ENCODE measurements around the gene KIAA1328. TPM values are rescaled to one million over a fixed set of nuclear protein-coding genes. Genes with fewer than 3 reads are reported as not detected.
A peak's percentile ranks its signal among the peaks of the same experiment; 100 is the strongest.

KIAA1328 gene
- total and polyA plus RNA-seq, 4 donors = 9.0 to 22.3 (median 13.9) TPM

GRCh38 chr18:37238282-37239108, 409.6 kb downstream of the KIAA1328 start:
- no peaks in the 10 kb centered on the region for H3K4me1 ChIP-seq (ENCODE audit: control insufficient read depth, insufficient read depth, low read length)
- no peaks in the 10 kb centered on the region for H3K9me3 ChIP-seq (ENCODE audit: control insufficient read depth, insufficient read depth, low read length)
- H3K27me3 ChIP-seq (ENCODE audit: control insufficient read depth, insufficient read depth, low read length) = no peaks in the 10 kb centered on the region
- 89% methylated on average over 5 of the region's 6 CpGs for WGBS (ENCODE audit: insufficient coverage)
- H3K27ac ChIP-seq (ENCODE audit: low read depth, low read length) = no peak overlapping the region
- no peak overlapping the region for H3K4me3 ChIP-seq (ENCODE audit: low read depth, low read length)
- no peak for DNase-seq (ENCODE audit: low read depth in 4 of 6, low spot score in 6 of 6)
- H3K36me3 ChIP-seq (ENCODE audit: control insufficient read depth, insufficient read depth, low read length) = peaks cover 5% of the 10 kb centered on the region

GRCh38 chr18:37242091-37242490, 413.2 kb downstream of the KIAA1328 start:
- Histone ChIP-seq H3K27me3 (ENCODE audit: control insufficient read depth, insufficient read depth, low read length) (no peaks in the 10 kb centered on the region), H3K4me1 (ENCODE audit: control insufficient read depth, insufficient read depth, low read length) (no peaks in the 10 kb centered on the region), H3K36me3 (ENCODE audit: control insufficient read depth, insufficient read depth, low read length) (peaks cover 8% of the 10 kb centered on the region), H3K27ac (ENCODE audit: low read depth, low read length) (no peak overlapping the region), H3K4me3 (ENCODE audit: low read depth, low read length) (no peak overlapping the region), H3K9me3 (ENCODE audit: control insufficient read depth, insufficient read depth, low read length) (no peaks in the 10 kb centered on the region)
- no peak for DNase-seq (ENCODE audit: low read depth in 4 of 6, low spot score in 6 of 6)
- 59% methylated on average over 4 of the region's 6 CpGs for WGBS (ENCODE audit: insufficient coverage)

GRCh38 chr18:37242826-37243560, 414.1 kb downstream of the KIAA1328 start:
- H3K27me3 ChIP-seq (ENCODE audit: control insufficient read depth, insufficient read depth, low read length) = no peaks in the 10 kb centered on the region
- DNase-seq (ENCODE audit: low read depth in 4 of 6, low spot score in 6 of 6) = no peak
- peaks cover 11% of the 10 kb centered on the region for H3K36me3 ChIP-seq (ENCODE audit: control insufficient read depth, insufficient read depth, low read length)
- H3K4me3 ChIP-seq (ENCODE audit: low read depth, low read length) = no peak overlapping the region
- no peak overlapping the region for H3K27ac ChIP-seq (ENCODE audit: low read depth, low read length)
- no peaks in the 10 kb centered on the region for H3K9me3 ChIP-seq (ENCODE audit: control insufficient read depth, insufficient read depth, low read length)
- H3K4me1 ChIP-seq (ENCODE audit: control insufficient read depth, insufficient read depth, low read length) = no peaks in the 10 kb centered on the region
- WGBS (ENCODE audit: insufficient coverage) = 71% methylated on average over 3 of the region's 4 CpGs

GRCh38 chr18:37243741-37244140, 414.8 kb downstream of the KIAA1328 start:
- DNase-seq (ENCODE audit: low read depth in 4 of 6, low spot score in 6 of 6) = peak in 2 of 6 donors; percentile 24 to 25
- Histone ChIP-seq H3K36me3 (ENCODE audit: control insufficient read depth, insufficient read depth, low read length) (peaks cover 16% of the 10 kb centered on the region), H3K9me3 (ENCODE audit: control insufficient read depth, insufficient read depth, low read length) (no peaks in the 10 kb centered on the region), H3K4me1 (ENCODE audit: control insufficient read depth, insufficient read depth, low read length) (no peaks in the 10 kb centered on the region), H3K27me3 (ENCODE audit: control insufficient read depth, insufficient read depth, low read length) (no peaks in the 10 kb centered on the region), H3K4me3 (ENCODE audit: low read depth, low read length) (no peak overlapping the region), H3K27ac (ENCODE audit: low read depth, low read length) (no peak overlapping the region)
- WGBS (ENCODE audit: insufficient coverage) = 8% methylated on average over 27 of the region's 36 CpGs

GRCh38 chr18:37244618-37245017, 415.7 kb downstream of the KIAA1328 start:
- Histone ChIP-seq H3K4me3 (ENCODE audit: low read depth, low read length) (no peak overlapping the region), H3K27me3 (ENCODE audit: control insufficient read depth, insufficient read depth, low read length) (no peaks in the 10 kb centered on the region), H3K27ac (ENCODE audit: low read depth, low read length) (no peak overlapping the region), H3K36me3 (ENCODE audit: control insufficient read depth, insufficient read depth, low read length) (peaks cover 24% of the 10 kb centered on the region), H3K4me1 (ENCODE audit: control insufficient read depth, insufficient read depth, low read length) (no peaks in the 10 kb centered on the region), H3K9me3 (ENCODE audit: control insufficient read depth, insufficient read depth, low read length) (no peaks in the 10 kb centered on the region)
- WGBS (ENCODE audit: insufficient coverage) = 100% methylated on average over 2 of the region's 13 CpGs
- DNase-seq (ENCODE audit: low read depth in 4 of 6, low spot score in 6 of 6) = no peak

GRCh38 chr18:37246779-37247340, 417.9 kb downstream of the KIAA1328 start:
- no peaks in the 10 kb centered on the region for H3K27me3 ChIP-seq (ENCODE audit: control insufficient read depth, insufficient read depth, low read length)
- H3K4me3 ChIP-seq (ENCODE audit: low read depth, low read length) = no peak overlapping the region
- DNase-seq (ENCODE audit: low read depth in 4 of 6, low spot score in 6 of 6) = no peak
- no peaks in the 10 kb centered on the region for H3K9me3 ChIP-seq (ENCODE audit: control insufficient read depth, insufficient read depth, low read length)
- no peak overlapping the region for H3K27ac ChIP-seq (ENCODE audit: low read depth, low read length)
- 94% methylated on average over 8 of the region's 13 CpGs for WGBS (ENCODE audit: insufficient coverage)
- H3K4me1 ChIP-seq (ENCODE audit: control insufficient read depth, insufficient read depth, low read length) = no peaks in the 10 kb centered on the region
- H3K36me3 ChIP-seq (ENCODE audit: control insufficient read depth, insufficient read depth, low read length) = peaks cover 27% of the 10 kb centered on the region

GRCh38 chr18:37247497-37248161, 418.7 kb downstream of the KIAA1328 start:
- Histone ChIP-seq H3K36me3 (ENCODE audit: control insufficient read depth, insufficient read depth, low read length) (peaks cover 23% of the 10 kb centered on the region), H3K4me3 (ENCODE audit: low read depth, low read length) (no peak overlapping the region), H3K27me3 (ENCODE audit: control insufficient read depth, insufficient read depth, low read length) (no peaks in the 10 kb centered on the region), H3K27ac (ENCODE audit: low read depth, low read length) (no peak overlapping the region), H3K9me3 (ENCODE audit: control insufficient read depth, insufficient read depth, low read length) (no peaks in the 10 kb centered on the region), H3K4me1 (ENCODE audit: control insufficient read depth, insufficient read depth, low read length) (peaks cover under 1% of the 10 kb centered on the region)
- 86% methylated on average over 7 of the region's 10 CpGs for WGBS (ENCODE audit: insufficient coverage)
- DNase-seq (ENCODE audit: low read depth in 4 of 6, low spot score in 6 of 6) = no peak

GRCh38 chr18:37248281-37248680, 419.4 kb downstream of the KIAA1328 start:
- WGBS (ENCODE audit: insufficient coverage) = 82% methylated on average over 5 of the region's 5 CpGs
- H3K4me3 ChIP-seq (ENCODE audit: low read depth, low read length) = no peak overlapping the region
- peaks cover 7% of the 10 kb centered on the region for H3K4me1 ChIP-seq (ENCODE audit: control insufficient read depth, insufficient read depth, low read length)
- H3K27ac ChIP-seq (ENCODE audit: low read depth, low read length) = no peak overlapping the region
- no peaks in the 10 kb centered on the region for H3K9me3 ChIP-seq (ENCODE audit: control insufficient read depth, insufficient read depth, low read length)
- DNase-seq (ENCODE audit: low read depth in 4 of 6, low spot score in 6 of 6) = no peak
- peaks cover 5% of the 10 kb centered on the region for H3K27me3 ChIP-seq (ENCODE audit: control insufficient read depth, insufficient read depth, low read length)
- H3K36me3 ChIP-seq (ENCODE audit: control insufficient read depth, insufficient read depth, low read length) = peaks cover 25% of the 10 kb centered on the region

- DNase-seq (ENCODE audit: low read depth in 4 of 6, low spot score in 6 of 6) = no peak
- Histone ChIP-seq H3K4me1 (ENCODE audit: control insufficient read depth, insufficient read depth, low read length) (peaks cover 13% of the 10 kb centered on the region), H3K36me3 (ENCODE audit: control insufficient read depth, insufficient read depth, low read length) (peaks cover 28% of the 10 kb centered on the region), H3K9me3 (ENCODE audit: control insufficient read depth, insufficient read depth, low read length) (no peaks in the 10 kb centered on the region), H3K27me3 (ENCODE audit: control insufficient read depth, insufficient read depth, low read length) (peaks cover 8% of the 10 kb centered on the region), H3K4me3 (ENCODE audit: low read depth, low read length) (no peak overlapping the region), H3K27ac (ENCODE audit: low read depth, low read length) (no peak overlapping the region)
- WGBS (ENCODE audit: insufficient coverage) = 86% methylated on average over 11 of the region's 11 CpGs
These were observed 420.4 kb downstream of the KIAA1328 start for GRCh38 chr18:37249171-37249886.

All from spinal cord (tissue), 10 donors.